ENCODE data around the gene TCTA. TPM values are rescaled to one million over a fixed set of nuclear protein-coding genes. Genes with fewer than 3 reads are reported as not detected.
A peak's percentile ranks its signal among the peaks of the same experiment; 100 is the strongest.

The TCTA gene
- total RNA-seq, 2 experiments from 2014 or later, result 10.4 to 12.4 TPM

DNA sequence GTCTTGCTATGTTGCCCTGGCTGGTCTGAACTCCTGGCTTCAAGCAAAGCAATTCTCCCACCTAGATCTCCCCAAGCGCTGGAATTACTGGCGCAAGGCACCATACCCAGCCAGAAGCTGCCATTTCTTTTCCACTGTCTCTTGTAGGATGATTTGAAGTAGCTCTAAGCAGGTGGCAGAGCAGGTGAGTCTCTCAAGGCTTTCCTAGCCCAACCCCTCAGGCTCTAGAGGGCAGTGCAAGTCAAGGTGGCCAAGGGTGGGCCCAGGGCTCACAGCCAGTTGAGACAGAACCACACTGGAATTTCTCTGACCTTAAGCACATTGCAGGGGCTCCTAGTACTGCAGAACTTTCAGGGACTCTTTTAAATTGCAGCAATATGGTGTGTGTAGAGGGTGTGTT, 42.2 kb downstream of the TCTA start:
- DNase-seq, result peak; percentile 36
- Mint-ChIP-seq H3K36me3 (ENCODE audit: low read depth) (no peaks in the 10 kb centered on the region), H3K27ac (no peak overlapping the region), H3K4me1 (ENCODE audit: low read depth) (no peaks in the 10 kb centered on the region), H3K27me3 (no peaks in the 10 kb centered on the region), H3K9me3 (no peaks in the 10 kb centered on the region), H3K4me3 (no peak overlapping the region)
- intact Hi-C loops (cut with micrococcal nuclease), result no loop called here
- ChIA-PET CTCF (interaction anchor here (1.4 to 1.8 kb wide), 2 partner anchors 39 to 114 kb away, joined by 6 to 8 read pairs; partner anchors contain the start of gene USP4), POLR2A (interaction anchor here (0.8 kb wide), 1 partner anchor 16 kb away, joined by 3 read pairs; no protein-coding TSS in a partner anchor)
- TF ChIP-seq, protein P1, sequence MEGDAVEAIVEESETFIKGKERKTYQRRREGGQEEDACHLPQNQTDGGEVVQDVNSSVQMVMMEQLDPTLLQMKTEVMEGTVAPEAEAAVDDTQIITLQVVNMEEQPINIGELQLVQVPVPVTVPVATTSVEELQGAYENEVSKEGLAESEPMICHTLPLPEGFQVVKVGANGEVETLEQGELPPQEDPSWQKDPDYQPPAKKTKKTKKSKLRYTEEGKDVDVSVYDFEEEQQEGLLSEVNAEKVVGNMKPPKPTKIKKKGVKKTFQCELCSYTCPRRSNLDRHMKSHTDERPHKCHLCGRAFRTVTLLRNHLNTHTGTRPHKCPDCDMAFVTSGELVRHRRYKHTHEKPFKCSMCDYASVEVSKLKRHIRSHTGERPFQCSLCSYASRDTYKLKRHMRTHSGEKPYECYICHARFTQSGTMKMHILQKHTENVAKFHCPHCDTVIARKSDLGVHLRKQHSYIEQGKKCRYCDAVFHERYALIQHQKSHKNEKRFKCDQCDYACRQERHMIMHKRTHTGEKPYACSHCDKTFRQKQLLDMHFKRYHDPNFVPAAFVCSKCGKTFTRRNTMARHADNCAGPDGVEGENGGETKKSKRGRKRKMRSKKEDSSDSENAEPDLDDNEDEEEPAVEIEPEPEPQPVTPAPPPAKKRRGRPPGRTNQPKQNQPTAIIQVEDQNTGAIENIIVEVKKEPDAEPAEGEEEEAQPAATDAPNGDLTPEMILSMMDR (IDR thresholded peaks at IDR 0.05), result peak; percentile 33
- peak; percentile 67 for ATAC-seq

DNA sequence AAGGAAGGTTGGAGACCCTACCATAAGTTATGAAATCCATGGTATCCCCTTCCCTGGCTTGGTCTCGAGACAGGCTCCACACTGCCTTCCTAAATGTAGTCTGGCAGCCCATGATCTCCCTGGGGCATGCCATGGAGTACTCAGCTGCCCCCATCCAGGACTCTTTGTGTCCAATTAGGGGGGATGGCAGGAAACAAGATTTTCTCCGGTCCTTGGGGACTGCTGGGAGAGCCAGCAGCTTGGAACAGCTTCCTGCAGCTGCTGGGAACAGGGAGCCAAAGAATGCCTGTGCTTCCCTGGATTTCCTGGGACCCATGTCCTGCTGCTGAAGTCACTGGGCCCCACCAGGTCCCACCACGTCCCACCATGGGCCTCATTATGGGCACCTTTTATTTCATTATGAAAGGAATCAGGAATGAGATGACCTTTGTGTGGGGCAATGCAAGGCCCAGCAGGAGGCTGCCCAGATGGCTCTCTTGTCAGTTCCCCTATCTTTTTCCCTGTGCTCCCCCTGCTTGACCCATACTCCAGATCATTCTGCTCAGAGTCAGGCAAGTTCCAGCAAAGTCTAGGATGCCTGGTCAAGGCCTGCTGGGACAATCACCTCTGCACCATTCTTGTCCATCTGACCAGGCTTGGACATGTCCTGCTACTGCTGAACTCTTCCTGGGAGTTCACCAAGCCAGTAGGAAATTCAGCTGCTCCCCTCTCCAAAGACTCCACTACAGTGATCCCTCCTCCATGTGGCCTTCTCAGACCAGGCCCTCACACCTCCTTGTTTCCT, 42.9 kb downstream of the TCTA start:
- no peak for DNase-seq
- ChIA-PET CTCF (interaction anchor here (0.6 to 1.8 kb wide), 4 partner anchors 9 to 115 kb away, joined by 3 to 8 read pairs (median 5); partner anchors contain the start of gene USP4), POLR2A (interaction anchor here (0.8 kb wide), 1 partner anchor 16 kb away, joined by 3 read pairs; no protein-coding TSS in a partner anchor)
- Mint-ChIP-seq H3K4me1 (ENCODE audit: low read depth) (no peaks in the 10 kb centered on the region), H3K4me3 (no peak overlapping the region), H3K36me3 (ENCODE audit: low read depth) (no peaks in the 10 kb centered on the region), H3K9me3 (no peaks in the 10 kb centered on the region), H3K27me3 (no peaks in the 10 kb centered on the region), H3K27ac (no peak overlapping the region)
- TF ChIP-seq, protein P1 (IDR thresholded peaks at IDR 0.05), result no peak
- intact Hi-C loops (cut with micrococcal nuclease), result no loop called here
- ATAC-seq, result no peak

DNA sequence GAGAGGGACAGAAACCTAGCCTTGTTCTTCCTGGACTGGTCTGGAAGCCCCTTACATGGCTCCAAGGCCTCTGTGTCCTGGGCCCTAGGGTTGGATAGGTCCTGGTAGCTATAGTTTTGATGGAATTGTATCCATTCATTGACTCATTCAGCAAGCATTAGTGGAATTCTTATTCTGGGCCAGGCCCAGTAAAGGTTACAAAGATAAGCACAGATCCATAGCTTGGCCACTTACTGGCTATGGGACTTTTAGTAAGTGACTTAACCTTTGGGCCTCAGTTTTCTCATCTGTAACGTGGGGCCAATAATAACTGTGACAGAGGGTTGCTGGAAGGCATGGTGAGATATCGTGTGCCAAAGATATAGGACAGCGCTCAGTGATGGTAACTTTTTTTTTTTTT, 44.2 kb downstream of the TCTA start:
- H3K27ac Mint-ChIP-seq, result no peak overlapping the region
- POLR2A ChIA-PET, result no interaction called here

DNA sequence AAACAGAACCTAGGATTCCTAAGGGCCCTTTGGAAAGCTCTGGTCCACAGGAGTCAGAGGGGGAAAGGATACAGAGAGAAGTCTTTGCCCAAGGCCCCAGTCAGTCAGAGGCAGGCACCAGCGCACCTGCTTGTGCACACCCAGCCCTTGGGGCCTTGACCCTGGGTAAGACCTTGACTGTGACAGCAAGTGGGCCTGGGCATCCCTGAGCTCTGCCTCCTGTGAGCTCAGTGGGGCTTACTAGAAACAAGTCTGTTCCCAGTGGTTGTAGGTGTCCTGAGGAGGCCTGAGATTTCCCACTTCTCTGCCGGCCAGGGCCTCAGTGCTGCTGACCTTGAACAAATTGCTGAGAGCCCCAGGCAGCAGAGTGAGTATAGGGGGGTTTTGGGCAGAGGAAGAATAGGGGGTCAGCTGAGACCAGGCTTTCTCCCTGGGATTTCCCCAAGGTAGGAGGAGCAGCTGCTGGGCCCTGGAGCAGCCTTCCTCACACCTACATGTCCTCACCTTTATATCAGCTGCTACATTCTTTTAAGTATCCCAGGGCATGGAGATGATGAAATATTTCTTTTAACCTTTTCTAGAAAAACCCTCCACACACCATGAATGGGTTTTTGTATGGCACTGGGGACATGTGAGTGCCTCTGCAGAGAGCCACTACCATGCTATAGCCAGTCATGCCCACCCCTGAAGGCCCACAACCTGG, 48.1 kb downstream of the TCTA start:
- Mint-ChIP-seq H3K27ac (no peak overlapping the region), H3K4me3 (no peak overlapping the region), H3K27me3 (no peaks in the 10 kb centered on the region), H3K9me3 (no peaks in the 10 kb centered on the region), H3K36me3 (ENCODE audit: low read depth) (no peaks in the 10 kb centered on the region), H3K4me1 (ENCODE audit: low read depth) (no peaks in the 10 kb centered on the region)
- TF ChIP-seq, protein P1 (IDR thresholded peaks at IDR 0.05), result no peak
- DNase-seq (no peak), ATAC-seq (no peak)
- POLR2A ChIA-PET, result interaction anchor here (0.6 to 1.1 kb wide), 2 partner anchors 44 to 274 kb away, joined by 3 read pairs; no protein-coding TSS in a partner anchor
- CTCF ChIA-PET, result interaction anchor here (0.8 to 2.2 kb wide), 3 partner anchors 11 to 163 kb away, joined by 3 to 10 read pairs (median 3); no protein-coding TSS in a partner anchor
- intact Hi-C loops (cut with micrococcal nuclease), result no loop called here

More for the DNA sequence above, 44.2 kb downstream of the TCTA start:
- no peak overlapping the region for H3K4me3 Mint-ChIP-seq
- DNase-seq (no peak), ATAC-seq (no peak)
- no peaks in the 10 kb centered on the region for H3K9me3 Mint-ChIP-seq
- intact Hi-C loops (cut with micrococcal nuclease), result no loop called here
- no peaks in the 10 kb centered on the region for H3K4me1 Mint-ChIP-seq (ENCODE audit: low read depth)
- CTCF ChIA-PET, result interaction anchor here (1.2 kb wide), 1 partner anchor 41 kb away, joined by 4 read pairs; no protein-coding TSS in a partner anchor
- no peaks in the 10 kb centered on the region for H3K36me3 Mint-ChIP-seq (ENCODE audit: low read depth)
- no peaks in the 10 kb centered on the region for H3K27me3 Mint-ChIP-seq
- TF ChIP-seq, protein P1 (IDR thresholded peaks at IDR 0.05), result no peak
